IMR-90 (cell line): ENCODE results near the gene MIXL1. TPM values are rescaled to one million over a fixed set of nuclear protein-coding genes. Genes with fewer than 3 reads are reported as not detected.
"Not testable (repeated sequence)": the region's sequence is repeated elsewhere in the genome, so short reads cannot be mapped to it uniquely, and the experiment has no call there.

ENCODE experiments used
- ATAC-seq: fragments of 200-7000 bp; cut with Tn5 transposase; 2 replicates; pipeline ENCODE4 v1.9.1; 2020; ENCODE audit warnings: low read depth, mild to moderate bottlenecking, moderate library complexity
- BruUV-seq: library from RNA; stranded (reverse); fragments of 400-500 nt; replicated peaks from 2 replicates; lab custom pipeline; 2021; lab: Mats Ljungman, UMichigan
- CTCF ChIA-PET: fragments of 300-600 bp; formaldehyde crosslinking; extraction: SDS; loops from one replicate; lab custom pipeline; 2021; ENCODE audit warnings: antibody characterized with exemption; lab: Yijun Ruan, JAX
- POLR2A ChIA-PET: fragments of 300-600 bp; sonication (Branson Sonifier 250); formaldehyde crosslinking; loops from one replicate; lab custom pipeline; 2022; ENCODE audit warnings: antibody characterized with exemption; ENCODE audit not compliant: unreplicated experiment; lab: Charles Lee
- DNase-seq: peaks from one replicate; pipeline ENCODE4 v3.0.0; 2013
- H2AFZ ChIP-seq: replicated peaks from 2 replicates; pipeline ENCODE3; 2013; ENCODE audit warnings: low read length, mild to moderate bottlenecking; ENCODE audit not compliant: poor library complexity
- H2AK5ac ChIP-seq: 2 replicates; pipeline ENCODE4 v1.6.1; 2013; ENCODE audit warnings: low read depth, low read length, inconsistent platforms
- H2AK9ac ChIP-seq: replicated peaks from 2 replicates; pipeline ENCODE3; 2013; ENCODE audit warnings: mild to moderate bottlenecking, low read depth, low read length, moderate library complexity; ENCODE audit not compliant: poor library complexity
- H2BK120ac ChIP-seq: 2 replicates; pipeline ENCODE4 v1.6.1; 2013; ENCODE audit warnings: low read depth, low read length, inconsistent platforms
- H2BK15ac ChIP-seq: 3 replicates; pipeline ENCODE4 v1.6.1; 2013; ENCODE audit warnings: low read depth, low read length, inconsistent platforms
- H2BK20ac ChIP-seq: 2 replicates; pipeline ENCODE4 v1.6.1; 2013; ENCODE audit warnings: low read depth, mild to moderate bottlenecking, inconsistent platforms, low read length, moderate library complexity
- H2BK5ac ChIP-seq: 2 replicates; pipeline ENCODE4 v1.6.1; 2013; ENCODE audit warnings: mild to moderate bottlenecking, low read depth, low read length, inconsistent platforms; ENCODE audit not compliant: poor library complexity, severe bottlenecking
- H3K14ac ChIP-seq: replicated peaks from 2 replicates; pipeline ENCODE4 v1.6.1; 2013; ENCODE audit warnings: low read depth, low read length, inconsistent platforms
- H3K18ac ChIP-seq: 2 replicates; pipeline ENCODE4 v1.6.1; 2013; ENCODE audit warnings: low read depth, low read length, control low read depth
- H3K23ac ChIP-seq: 2 replicates; pipeline ENCODE4 v1.6.1; 2013; ENCODE audit warnings: low read depth, low read length, inconsistent platforms
- H3K27ac ChIP-seq: 2 replicates; pipeline ENCODE4 v1.5.1; 2013; ENCODE audit warnings: mild to moderate bottlenecking, control low read depth, low read length; ENCODE audit not compliant: insufficient read depth
- H3K27me3 ChIP-seq: 2 replicates; pipeline ENCODE4 v1.6.1; 2013; ENCODE audit warnings: low read length; ENCODE audit not compliant: control insufficient read depth, insufficient read depth
- H3K36me3 ChIP-seq: 2 replicates; pipeline ENCODE4 v1.6.1; 2013; ENCODE audit warnings: low read length, mixed read lengths; ENCODE audit not compliant: control insufficient read depth, insufficient read depth
- H3K4ac ChIP-seq: 2 replicates; pipeline ENCODE4 v1.6.1; 2013; ENCODE audit warnings: low read depth, low read length, inconsistent platforms
- H3K4me1 ChIP-seq: 2 replicates; pipeline ENCODE4 v1.6.1; 2013; ENCODE audit warnings: low read length, mixed read lengths; ENCODE audit not compliant: control insufficient read depth, insufficient read depth
- H3K4me2 ChIP-seq: 2 replicates; pipeline ENCODE4 v1.6.1; 2013; ENCODE audit warnings: low read depth, mild to moderate bottlenecking, control low read depth, low read length, moderate library complexity
- H3K4me3 ChIP-seq: 2 replicates; pipeline ENCODE4 v1.5.1; 2013; ENCODE audit warnings: low read depth, mild to moderate bottlenecking, control low read depth, low read length, moderate library complexity; ENCODE audit not compliant: insufficient read depth
- H3K56ac ChIP-seq: 2 replicates; pipeline ENCODE4 v1.6.1; 2013; ENCODE audit warnings: low read length, inconsistent platforms; ENCODE audit not compliant: insufficient read depth; ENCODE audit errors: extremely low read depth
- H3K79me1 ChIP-seq, 2 experiments: 2 replicates each; pipeline ENCODE4 v1.6.1; 2013; ENCODE audit warnings: low read length in 2 of 2, inconsistent platforms in 1 of 2, low read depth in 1 of 2
- H3K9ac ChIP-seq: 2 replicates; pipeline ENCODE4 v1.6.1; 2013; ENCODE audit warnings: low read depth, low read length, control low read depth
- H3K9me1 ChIP-seq: 2 replicates; pipeline ENCODE4 v1.6.1; 2013; ENCODE audit warnings: low read length, inconsistent platforms; ENCODE audit not compliant: insufficient read depth
- H3K9me3 ChIP-seq: 2 replicates; pipeline ENCODE4 v1.6.1; 2013; ENCODE audit warnings: low read length; ENCODE audit not compliant: control insufficient read depth, insufficient read depth
- H4K20me1 ChIP-seq: 2 replicates; pipeline ENCODE4 v1.6.1; 2013; ENCODE audit warnings: low read length, inconsistent platforms; ENCODE audit not compliant: insufficient read depth
- H4K5ac ChIP-seq: 2 replicates; pipeline ENCODE4 v1.6.1; 2013; ENCODE audit warnings: mild to moderate bottlenecking, low read depth, low read length, control low read depth
- H4K8ac ChIP-seq, 2 experiments: 2 replicates each; pipeline ENCODE4 v1.6.1; 2013; ENCODE audit warnings: low read depth in 2 of 2, low read length in 2 of 2, control low read depth in 1 of 2, inconsistent platforms in 1 of 2
- H4K91ac ChIP-seq: 2 replicates; pipeline ENCODE4 v1.6.1; 2013; ENCODE audit warnings: low read depth, low read length, inconsistent platforms; ENCODE audit not compliant: insufficient read depth
- WGBS, 2 experiments: methylation state at CpG; one replicate each; pipeline versions ENCODE4 v1.1.5 to v1.1.7; 2013; ENCODE audit warnings: missing lambda C conversion rate in 2 of 2; ENCODE audit not compliant: insufficient read length in 1 of 2; ENCODE audit errors: extremely low coverage in 2 of 2; 5-methylcytosine and 5-hydroxymethylcytosine counted together
- dilution Hi-C: fragments of 300-500 bp; cut with HindIII; formaldehyde crosslinking; loops from one replicate; pipeline ENCODE4 v1.14.3; 2018; ENCODE audit warnings: low sequenced_read_pairs; ENCODE audit not compliant: unreplicated experiment
- in situ Hi-C: fragments of 300-500 bp; cut with MboI; formaldehyde crosslinking; loops from 3 replicates; pipeline ENCODE4 v1.14.3; 2019; ENCODE audit warnings: low sequenced_read_pairs, inconsistent platforms, mixed read lengths
- intact Hi-C: fragments of 100-400 bp; cut with micrococcal nuclease; formaldehyde crosslinking; loops from 2 replicates; pipeline ENCODE4 v1.10.0; 2022
- polyA plus RNA-seq, 3 experiments: library from polyadenylated mRNA; depleted of rRNA; stranded (reverse); fragments of >200 nt; gene quantifications; 2 replicates each; pipeline ENCODE4 v1.2.3, GENCODE V29; 2012; ENCODE audit warnings: low replicate concordance in 1 of 3
- total RNA-seq: library from RNA; depleted of rRNA; stranded (reverse); fragments of >200 nt; gene quantifications from 2 replicates; pipeline ENCODE4 v1.2.3, GENCODE V29; 2012

MIXL1 gene
- total and polyA plus RNA-seq, 2 of the 4 experiments (the other 2 are of a cell fraction), result not detected

- H2AFZ ChIP-seq, H2BK15ac ChIP-seq, H3K27ac ChIP-seq, H2BK20ac ChIP-seq, H3K36me3 ChIP-seq, H3K4me1 ChIP-seq, POLR2A ChIA-PET, dilution Hi-C loops, H2BK120ac ChIP-seq, H3K9ac ChIP-seq, H3K23ac ChIP-seq, H4K20me1 ChIP-seq, H4K91ac ChIP-seq, intact Hi-C loops, H3K9me3 ChIP-seq, BruUV-seq, ATAC-seq, H2AK9ac ChIP-seq, DNase-seq, H3K56ac ChIP-seq, H3K14ac ChIP-seq, H2AK5ac ChIP-seq, H3K27me3 ChIP-seq, in situ Hi-C loops, H4K8ac ChIP-seq, H3K79me1 ChIP-seq, H3K18ac ChIP-seq, H4K5ac ChIP-seq, H3K4me2 ChIP-seq, CTCF ChIA-PET, H2BK5ac ChIP-seq, H3K9me1 ChIP-seq, H3K4me3 ChIP-seq, H3K4ac ChIP-seq: not testable (repeated sequence)
- WGBS, 2 experiments, result no CpG with 5 or more reads among the region's 7 CpGs
These were observed 29.4 kb downstream of the MIXL1 start for GRCh38 chr1:226252841-226253240.
